GM06990 (cell line): ENCODE results near the gene CNR2.
"Not testable (repeated sequence)": the region's sequence is repeated elsewhere in the genome, so short reads cannot be mapped to it uniquely, and the experiment has no call there.

Source experiments
- DNase-seq: peaks from one replicate; pipeline ENCODE4 v3.0.0-alpha.2; 2011; ENCODE audit not compliant: insufficient read length; ENCODE audit errors: extremely low read depth
- H3K27me3 ChIP-seq: replicated peaks from 2 replicates; pipeline ENCODE4 v1.6.0; 2011; ENCODE audit warnings: low read length; ENCODE audit not compliant: control insufficient read depth, insufficient read depth
- H3K36me3 ChIP-seq: 2 replicates; pipeline ENCODE4 v1.5.1; 2011; ENCODE audit warnings: low read length; ENCODE audit not compliant: control insufficient read depth, insufficient read depth
- H3K4me3 ChIP-seq: replicated peaks from 2 replicates; pipeline ENCODE4 v1.5.1; 2011; ENCODE audit warnings: low read depth, mild to moderate bottlenecking, control low read depth, low read length
- CTCF ChIP-seq: IDR thresholded peaks from 2 replicates; pipeline ENCODE4 v1.5.1; 2011; ENCODE audit warnings: low read length, control low read depth, mild to moderate bottlenecking, inconsistent platforms; ENCODE audit not compliant: insufficient read depth, poor library complexity, severe bottlenecking

The CNR2 gene

DNA sequence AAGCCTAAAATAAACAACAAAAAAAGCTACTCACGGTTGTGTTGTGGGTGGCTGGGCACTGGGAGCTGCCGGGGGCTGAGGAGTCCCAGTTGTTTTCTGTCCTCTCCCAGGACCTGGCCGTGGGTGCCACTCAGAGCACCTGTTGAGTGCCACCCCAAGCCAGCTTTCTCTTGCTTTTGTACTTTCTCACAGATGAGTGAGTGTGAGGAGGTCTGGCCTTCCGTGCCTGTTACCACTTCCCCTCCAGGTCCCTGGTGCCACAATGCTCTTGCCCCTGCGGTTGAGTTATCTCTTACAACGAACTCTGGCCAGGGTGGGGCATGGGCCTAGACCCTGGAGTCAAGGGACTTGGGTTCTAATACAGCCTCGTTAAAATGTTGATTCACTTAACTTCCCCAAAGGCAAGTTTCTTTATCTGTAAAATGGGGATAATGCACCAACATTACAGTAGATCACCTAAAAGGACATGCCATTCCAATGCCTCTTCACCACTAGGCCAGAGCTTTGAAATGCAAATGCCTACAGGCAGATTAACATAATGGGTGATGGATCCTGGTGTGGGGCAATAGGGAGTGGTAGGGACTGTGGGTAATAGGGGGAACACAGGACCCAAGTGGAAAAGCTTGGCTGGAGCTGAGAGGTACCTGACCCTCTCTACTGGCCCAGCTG lies at the start of gene CNR2:
Gene CNR2, minus strand, starts transcription at position 151 of the 669 bp plus-strand sequence. CDS start 37,745 bp downstream, outside the sequence.
- H3K36me3 ChIP-seq: no peaks in the 10 kb centered on the region
- H3K27me3 ChIP-seq: no peaks in the 10 kb centered on the region
- no peak for TF ChIP-seq CTCF
- peak; percentile 73 for DNase-seq
- peak within 1 kb of the TSS; percentile 78 for H3K4me3 ChIP-seq

DNA sequence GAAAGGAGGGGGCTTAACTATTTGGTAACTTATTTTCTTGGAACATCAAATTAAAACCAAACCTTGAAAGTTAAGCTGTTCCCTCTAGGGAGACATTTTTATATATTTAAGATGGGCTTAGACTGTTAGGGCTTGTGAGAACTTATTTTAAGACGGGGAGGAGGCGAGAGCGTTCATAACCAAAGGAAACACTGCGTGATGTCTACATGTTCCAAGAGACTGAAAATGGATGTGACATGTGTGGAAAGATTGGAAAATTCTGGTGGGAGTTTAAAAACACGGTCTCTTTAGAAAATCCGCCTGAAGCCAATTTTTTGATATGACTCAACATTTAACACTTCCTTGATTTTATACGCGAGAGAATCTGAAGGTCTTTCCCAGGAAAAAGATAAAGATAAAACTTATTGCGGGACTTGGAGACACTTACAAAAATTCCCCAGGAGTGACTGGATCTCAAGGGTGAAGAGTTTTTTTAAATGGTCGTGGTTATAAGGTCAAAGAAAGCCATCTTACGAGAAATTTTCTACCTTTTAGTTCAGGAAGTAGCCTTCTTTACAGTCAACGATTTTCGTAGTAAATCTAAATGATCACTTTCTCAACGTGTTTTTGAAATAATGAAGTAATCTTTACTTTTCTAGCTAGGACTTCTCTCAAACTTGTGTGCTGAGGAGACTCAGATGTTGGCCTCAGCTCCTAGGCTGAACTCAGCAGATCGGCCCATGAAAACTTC lies 47.3 kb upstream of the CNR2 start:
- peak overlapping the region; percentile 94 for H3K4me3 ChIP-seq
- H3K36me3 ChIP-seq: no peaks in the 10 kb centered on the region
- H3K27me3 ChIP-seq: no peaks in the 10 kb centered on the region
- DNase-seq: no peak
- TF ChIP-seq CTCF: no peak

GRCh38 chr1:23959461-23960290 lies 46.5 kb upstream of the CNR2 start, which contains the start of gene PNRC2:
Gene PNRC2 (plus strand): TSS chr1:23959828. CDS start chr1:23961458, 1,630 bp downstream.
- H3K36me3 ChIP-seq: no peaks in the 10 kb centered on the region
- no peak for TF ChIP-seq CTCF
- no peaks in the 10 kb centered on the region for H3K27me3 ChIP-seq
- peak within 1 kb of the TSS; percentile 94 for H3K4me3 ChIP-seq
- DNase-seq: peak; percentile 97

DNA sequence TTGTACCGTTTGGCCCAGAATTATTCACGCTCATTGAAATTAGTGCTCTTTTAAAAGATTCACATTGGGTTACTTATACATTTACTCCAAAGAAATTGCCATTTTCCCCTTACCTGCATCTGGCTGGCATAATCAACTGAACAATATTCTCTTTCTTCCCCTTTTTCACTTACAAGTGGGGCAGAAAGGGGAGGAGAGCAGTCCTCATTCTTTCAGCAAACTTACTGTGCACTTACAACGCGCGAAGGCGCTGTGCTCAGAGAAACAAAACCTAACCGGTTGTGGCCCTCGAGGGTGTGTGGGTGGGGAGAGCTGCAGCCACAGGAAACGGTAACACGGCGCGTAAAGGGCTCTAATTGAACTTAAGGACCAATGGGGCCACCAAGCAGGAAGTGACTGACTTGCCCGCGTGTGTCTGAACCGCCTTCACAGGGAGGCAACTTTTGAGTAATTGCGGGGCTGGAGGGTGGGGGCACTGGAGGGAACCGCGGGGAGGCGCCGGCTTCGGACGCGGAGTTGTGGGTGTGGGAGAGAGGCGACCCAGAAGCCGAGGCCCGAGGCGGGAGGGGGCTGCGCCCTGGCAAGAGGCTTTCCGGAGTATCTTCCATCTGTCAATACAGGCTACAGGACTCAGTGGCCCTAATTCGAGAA lies 45.8 kb upstream of the CNR2 start:
- Histone ChIP-seq H3K27me3 (no peaks in the 10 kb centered on the region), H3K36me3 (no peaks in the 10 kb centered on the region), H3K4me3 (peak overlapping the region; percentile 94)
- peak; percentile 91 for DNase-seq
- TF ChIP-seq CTCF: peak; percentile 48

DNA sequence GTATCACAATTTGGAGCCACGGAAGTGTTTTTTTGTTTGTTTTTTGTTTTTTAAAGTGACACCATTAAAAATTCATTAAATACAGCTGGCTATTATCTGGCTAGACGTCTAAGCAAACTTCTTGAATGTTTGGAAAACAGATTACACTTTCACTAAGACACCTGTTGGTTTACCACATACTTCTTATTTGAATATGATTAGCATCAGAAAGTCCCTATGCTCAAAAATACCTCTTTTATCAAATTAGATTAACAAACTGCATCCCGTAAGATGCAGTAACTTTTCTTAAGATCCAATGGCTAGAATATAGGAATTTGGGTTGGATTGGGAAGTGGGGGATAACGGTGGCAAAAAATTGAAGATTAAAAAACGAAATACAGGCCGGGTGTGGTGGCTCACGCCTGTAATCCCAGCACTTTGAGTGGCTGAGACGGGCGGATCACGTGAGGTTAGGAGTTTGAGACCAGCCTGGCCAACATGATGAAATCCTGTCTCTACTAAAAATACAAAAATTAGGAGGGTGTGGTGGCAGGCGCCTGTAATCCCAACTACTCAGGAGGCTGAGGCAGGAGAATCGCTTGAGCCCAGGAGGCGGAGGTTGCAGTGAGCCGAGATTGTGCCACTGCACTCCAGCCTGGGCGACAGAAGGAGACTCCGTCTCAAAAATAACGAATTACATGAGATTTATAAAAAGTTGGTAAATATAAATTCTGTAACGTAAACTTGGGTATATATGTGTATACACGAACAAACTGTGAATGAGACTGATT lies 45.1 kb upstream of the CNR2 start:
- not testable (repeated sequence) for DNase-seq, H3K27me3 ChIP-seq, H3K36me3 ChIP-seq
- peak overlapping the region; percentile 94 for H3K4me3 ChIP-seq
